Esophagus muscularis mucosa (tissue), 4 donors: Measurements from ENCODE around the gene SPATA13. TPM values are rescaled to one million over a fixed set of nuclear protein-coding genes. Genes with fewer than 3 reads are reported as not detected.
A peak's percentile ranks its signal among the peaks of the same experiment; 100 is the strongest.
"Not testable (repeated sequence)": the region's sequence is repeated elsewhere in the genome, so short reads cannot be mapped to it uniquely, and the experiment has no call there.

Experiments
- DNase-seq: peaks from one replicate; pipeline ENCODE4 v3.0.0-alpha.2; 2017; ENCODE audit errors: extremely low spot score
- H3K27ac ChIP-seq, 4 donors: fragments of 200-600 bp; sonication (generic); replicated peaks in 1 of 4; 1 replicate in 3 of 4; 2 replicates in 1 of 4; pipeline ENCODE4 v1.5.1; 2016 to 2019; ENCODE audit warnings: mild to moderate bottlenecking in 1 of 4
- H3K27me3 ChIP-seq, 4 donors: fragments of 200-600 bp; sonication (generic); one replicate each; pipeline versions ENCODE4 v1.5.1 to v1.6.0; 2016 to 2019
- H3K36me3 ChIP-seq, 4 donors: fragments of 200-600 bp; sonication (generic); one replicate each; pipeline ENCODE4 v1.5.1; 2016 to 2019
- H3K4me1 ChIP-seq, 4 donors: fragments of 200-600 bp; sonication (generic); one replicate each; pipeline ENCODE4 v1.5.1; 2016 to 2019
- H3K4me3 ChIP-seq, 4 donors: fragments of 200-600 bp; sonication (generic); 1 replicate in 2 of 4; 2 replicates in 2 of 4; pipeline ENCODE4 v1.5.1; 2016 to 2019; ENCODE audit warnings: mild to moderate bottlenecking in 4 of 4, moderate library complexity in 1 of 4
- H3K9me3 ChIP-seq, 4 donors: fragments of 200-600 bp; sonication (generic); 1 replicate in 3 of 4; 2 replicates in 1 of 4; pipeline ENCODE4 v1.5.1; 2016 to 2019
- CTCF ChIP-seq, 3 experiments: fragments of 200-600 bp in 2 of 3; fragments of 450-650 bp in 1 of 3; sonication (generic) in 2 of 3; IDR thresholded peaks; one replicate each; pipeline ENCODE4 v1.5.1; 2017 to 2019; ENCODE audit warnings: antibody characterized with exemption in 3 of 3, mild to moderate bottlenecking in 2 of 3, moderate library complexity in 1 of 3
- EP300 ChIP-seq: sonication (generic); formaldehyde crosslinking; IDR thresholded peaks from one replicate; pipeline ENCODE4 v1.6.1; 2017; ENCODE audit warnings: antibody characterized with exemption
- POLR2A ChIP-seq: fragments of 450-650 bp; IDR thresholded peaks from one replicate; pipeline ENCODE4 v1.6.1; 2017; ENCODE audit warnings: antibody characterized with exemption, moderate library complexity, mild to moderate bottlenecking, low read depth
- POLR2AphosphoS5 ChIP-seq, 2 donors: sonication (generic); formaldehyde crosslinking; IDR thresholded peaks; one replicate each; pipeline ENCODE4 v1.6.1; 2017; ENCODE audit warnings: antibody characterized with exemption in 2 of 2
- WGBS: methylation state at CpG from one replicate; pipeline ENCODE4 v1.1.5; 2018; 5-methylcytosine and 5-hydroxymethylcytosine counted together
- intact Hi-C: fragments of 100-400 bp; cut with DNase I; formaldehyde crosslinking; loops from one replicate; pipeline ENCODE4 v1.15.1; 2023
- total RNA-seq, 4 donors: library from RNA; depleted of rRNA; stranded (reverse); fragments of >200 nt; gene quantifications; one replicate each; pipeline versions ENCODE4 v1.1.0 to v1.2.1, GENCODE V29; 2016

Gene SPATA13
- total RNA-seq, 4 donors from 2014 or later: 9.1 to 21.6 (median 17.1) TPM

GRCh38 chr13:24196593-24197197, 36.2 kb downstream of the SPATA13 start:
- DNase-seq: no peak
- H3K4me3 ChIP-seq: no peak overlapping the region
- H3K4me1 ChIP-seq: no peaks in the 10 kb centered on the region
- no peaks in the 10 kb centered on the region for H3K9me3 ChIP-seq
- H3K36me3 ChIP-seq: no peaks in the 10 kb centered on the region
- intact Hi-C loops: no loop called here
- TF ChIP-seq POLR2A (no peak), EP300 (no peak), POLR2AphosphoS5 (IDR thresholded peaks at IDR 0.05) (no peak), CTCF (IDR thresholded peaks at IDR 0.05) (no peak)
- WGBS: 83% methylated on average over 4 of the region's 4 CpGs
- no peak overlapping the region for H3K27ac ChIP-seq
- no peaks in the 10 kb centered on the region for H3K27me3 ChIP-seq

- Histone ChIP-seq H3K36me3 (no peaks in the 10 kb centered on the region), H3K27ac (no peak overlapping the region), H3K4me3 (no peak overlapping the region), H3K4me1 (peaks cover 0 to 10% (median 9%) of the 10 kb centered on the region in 4 donors), H3K9me3 (no peaks in the 10 kb centered on the region), H3K27me3 (no peaks in the 10 kb centered on the region)
- TF ChIP-seq POLR2AphosphoS5 (IDR thresholded peaks at IDR 0.05) (no peak), POLR2A (no peak), CTCF (IDR thresholded peaks at IDR 0.05) (no peak), EP300 (no peak)
- 90% methylated on average over 9 of the region's 9 CpGs for WGBS
- peak; percentile 86 for DNase-seq
- intact Hi-C loops: no loop called here
Observed at GRCh38 chr13:24199016-24199415, 38.5 kb downstream of the SPATA13 start.

- Histone ChIP-seq H3K4me1 (peaks cover 0 to 16% (median 12%) of the 10 kb centered on the region in 4 donors), H3K36me3 (no peaks in the 10 kb centered on the region), H3K9me3 (no peaks in the 10 kb centered on the region), H3K4me3 (no peak overlapping the region), H3K27ac (no peak overlapping the region), H3K27me3 (no peaks in the 10 kb centered on the region)
- TF ChIP-seq POLR2AphosphoS5 (IDR thresholded peaks at IDR 0.05) (no peak), CTCF (IDR thresholded peaks at IDR 0.05) (no peak), EP300 (no peak), POLR2A (no peak)
- no peak for DNase-seq
- intact Hi-C loops: no loop called here
- WGBS: 94% methylated on average over 7 of the region's 7 CpGs
Observed at GRCh38 chr13:24202215-24202614, 41.7 kb downstream of the SPATA13 start.

GRCh38 chr13:24203273-24203672, 42.8 kb downstream of the SPATA13 start:
- peaks cover 9 to 20% (median 16%) of the 10 kb centered on the region in 4 donors for H3K4me1 ChIP-seq
- H3K36me3 ChIP-seq: no peaks in the 10 kb centered on the region
- intact Hi-C loops: no loop called here
- TF ChIP-seq POLR2A (no peak), CTCF (IDR thresholded peaks at IDR 0.05) (no peak), EP300 (no peak), POLR2AphosphoS5 (IDR thresholded peaks at IDR 0.05) (no peak)
- H3K4me3 ChIP-seq: no peak overlapping the region
- no peak overlapping the region for H3K27ac ChIP-seq
- no peaks in the 10 kb centered on the region for H3K9me3 ChIP-seq
- H3K27me3 ChIP-seq: no peaks in the 10 kb centered on the region
- 44% methylated on average over 3 of the region's 3 CpGs for WGBS
- no peak for DNase-seq

- H3K36me3 ChIP-seq: no peaks in the 10 kb centered on the region
- no peak for DNase-seq
- TF ChIP-seq EP300 (no peak), CTCF (IDR thresholded peaks at IDR 0.05) (no peak), POLR2AphosphoS5 (IDR thresholded peaks at IDR 0.05) (no peak), POLR2A (no peak)
- H3K4me1 ChIP-seq: peaks cover 9 to 22% (median 18%) of the 10 kb centered on the region in 4 donors
- no peak overlapping the region for H3K4me3 ChIP-seq
- 10% methylated on average over 1 of the region's 1 CpG for WGBS
- no peak overlapping the region for H3K27ac ChIP-seq
- intact Hi-C loops: no loop called here
- no peaks in the 10 kb centered on the region for H3K27me3 ChIP-seq
- H3K9me3 ChIP-seq: no peaks in the 10 kb centered on the region
Observed at GRCh38 chr13:24203811-24204210, 43.3 kb downstream of the SPATA13 start.

GRCh38 chr13:24205076-24205475, 44.6 kb downstream of the SPATA13 start:
- intact Hi-C loops, H3K27me3 ChIP-seq, DNase-seq, H3K27ac ChIP-seq, H3K9me3 ChIP-seq, H3K4me3 ChIP-seq, H3K36me3 ChIP-seq: not testable (repeated sequence)
- 77% methylated on average over 1 of the region's 1 CpG for WGBS
- peaks cover 9 to 22% (median 18%) of the 10 kb centered on the region in 4 donors for H3K4me1 ChIP-seq
